Keratinocyte (primary cell): ENCODE results near the gene CHD8.

Experiments used
- EZH2 ChIP-seq: IDR thresholded peaks from one replicate; pipeline ENCODE4 v1.6.1; 2012; ENCODE audit warnings: inconsistent platforms, mild to moderate bottlenecking, low read length, moderate library complexity
- TF ChIP-seq, protein P1 (sequence below), 3 experiments: IDR thresholded peaks in 1 of 3; conservative IDR thresholded peaks in 1 of 3; optimal IDR thresholded peaks in 1 of 3; 2 replicates in 2 of 3; 3 replicates in 1 of 3; pipeline versions ENCODE3 to v1.5.1; 2011; ENCODE audit warnings: low read length in 3 of 3, mild to moderate bottlenecking in 3 of 3, moderate library complexity in 2 of 3, control low read depth in 1 of 3, inconsistent platforms in 1 of 3; ENCODE audit not compliant: insufficient read depth in 2 of 3; ENCODE audit errors: extremely low read depth in 1 of 3

DNA sequence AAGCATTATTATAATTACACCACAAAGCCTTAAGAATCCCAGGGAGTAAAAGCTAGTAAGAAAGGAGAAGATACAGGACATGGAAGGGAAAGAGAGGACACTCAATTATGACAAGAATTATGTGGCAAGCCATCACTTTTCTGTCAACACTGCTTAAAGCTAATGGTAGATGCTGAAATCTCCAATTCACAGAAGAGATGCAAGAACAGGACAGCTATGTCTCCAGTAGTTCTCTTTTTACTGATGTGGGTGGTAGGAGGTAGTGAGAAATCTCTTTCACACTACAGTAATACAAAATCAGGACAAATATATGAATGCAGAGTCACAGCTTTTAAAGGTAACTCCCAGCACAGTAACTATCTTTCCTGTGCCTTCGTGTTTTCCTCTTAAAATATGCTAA, 29.2 kb downstream of the CHD8 start:
- TF ChIP-seq, protein P1, sequence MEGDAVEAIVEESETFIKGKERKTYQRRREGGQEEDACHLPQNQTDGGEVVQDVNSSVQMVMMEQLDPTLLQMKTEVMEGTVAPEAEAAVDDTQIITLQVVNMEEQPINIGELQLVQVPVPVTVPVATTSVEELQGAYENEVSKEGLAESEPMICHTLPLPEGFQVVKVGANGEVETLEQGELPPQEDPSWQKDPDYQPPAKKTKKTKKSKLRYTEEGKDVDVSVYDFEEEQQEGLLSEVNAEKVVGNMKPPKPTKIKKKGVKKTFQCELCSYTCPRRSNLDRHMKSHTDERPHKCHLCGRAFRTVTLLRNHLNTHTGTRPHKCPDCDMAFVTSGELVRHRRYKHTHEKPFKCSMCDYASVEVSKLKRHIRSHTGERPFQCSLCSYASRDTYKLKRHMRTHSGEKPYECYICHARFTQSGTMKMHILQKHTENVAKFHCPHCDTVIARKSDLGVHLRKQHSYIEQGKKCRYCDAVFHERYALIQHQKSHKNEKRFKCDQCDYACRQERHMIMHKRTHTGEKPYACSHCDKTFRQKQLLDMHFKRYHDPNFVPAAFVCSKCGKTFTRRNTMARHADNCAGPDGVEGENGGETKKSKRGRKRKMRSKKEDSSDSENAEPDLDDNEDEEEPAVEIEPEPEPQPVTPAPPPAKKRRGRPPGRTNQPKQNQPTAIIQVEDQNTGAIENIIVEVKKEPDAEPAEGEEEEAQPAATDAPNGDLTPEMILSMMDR (optimal IDR thresholded peaks at IDR 0.05 in 1 of 3, IDR thresholded peaks at IDR 0.05 in 1 of 3, conservative IDR thresholded peaks at IDR 0.05 in 1 of 3; ENCODE audit: extremely low read depth in 1 of 3, insufficient read depth in 2 of 3, low read length in 3 of 3), result no peak
- TF ChIP-seq EZH2, result no peak
